Measurements from ENCODE around the gene ZNF776. TPM values are rescaled to one million over a fixed set of nuclear protein-coding genes. Genes with fewer than 3 reads are reported as not detected.

Gene ZNF776
- total RNA-seq, 4 donors from 2014 or later: 12.1 to 14.9 (median 13.3) TPM

- Histone ChIP-seq H3K36me3 (peaks cover 0 to 75% of the 10 kb centered on the region in 2 donors), H3K4me1 (peaks cover 0 to 39% (median 3%) of the 10 kb centered on the region in 3 donors), H3K27ac (no peak overlapping the region), H3K27me3 (no peaks in the 10 kb centered on the region), H3K9me3 (peaks cover 0 to 78% (median 2%) of the 10 kb centered on the region in 3 donors), H3K4me3 (no peak overlapping the region)
- no peak for ATAC-seq
- TF ChIP-seq EP300 (IDR thresholded peaks at IDR 0.05) (no peak), POLR2AphosphoS5 (IDR thresholded peaks at IDR 0.05) (no peak), CTCF (IDR thresholded peaks at IDR 0.05) (no peak), POLR2A (IDR thresholded peaks at IDR 0.05) (no peak)
- WGBS, 2 donors (ENCODE audit: low coverage in 1 of 2): 100% methylated on average over 3 of the region's 3 CpGs; no CpG with 5 or more reads in 1 of the 2 donors
Measured at GRCh38 chr19:57773488-57773887, 26.9 kb downstream of the ZNF776 start.

GRCh38 chr19:57776764-57777296 is 30.2 kb downstream of the ZNF776 start:
- Histone ChIP-seq H3K4me3 (no peak overlapping the region), H3K27me3 (no peaks in the 10 kb centered on the region), H3K27ac (no peak overlapping the region), H3K9me3 (peaks cover 0 to 98% (median 4%) of the 10 kb centered on the region in 3 donors), H3K36me3 (peaks cover 0 to 97% of the 10 kb centered on the region in 2 donors), H3K4me1 (peaks cover 0 to 12% (median 0%) of the 10 kb centered on the region in 3 donors)
- no peak for ATAC-seq
- WGBS, 2 donors (ENCODE audit: low coverage in 1 of 2): 65 to 87% methylated on average over 4 of the region's 6 CpGs
- TF ChIP-seq CTCF (IDR thresholded peaks at IDR 0.05) (no peak), POLR2A (IDR thresholded peaks at IDR 0.05) (no peak), EP300 (IDR thresholded peaks at IDR 0.05) (no peak), POLR2AphosphoS5 (IDR thresholded peaks at IDR 0.05) (no peak)

- H3K36me3 ChIP-seq: peaks cover 0 to 96% of the 10 kb centered on the region in 2 donors
- 81 to 96% methylated on average over 4 of the region's 4 CpGs for WGBS, 2 donors (ENCODE audit: low coverage in 1 of 2)
- H3K9me3 ChIP-seq: peaks cover 0 to 98% (median 4%) of the 10 kb centered on the region in 3 donors
Measured at GRCh38 chr19:57778336-57778735, 31.7 kb downstream of the ZNF776 start.

GRCh38 chr19:57779220-57779845 is 32.7 kb downstream of the ZNF776 start:
- no peak for ATAC-seq

More at GRCh38 chr19:57778336-57778735, 31.7 kb downstream of the ZNF776 start:
- Histone ChIP-seq H3K4me1 (no peaks in the 10 kb centered on the region), H3K4me3 (no peak overlapping the region), H3K27ac (no peak overlapping the region), H3K27me3 (no peaks in the 10 kb centered on the region)
- no peak for TF ChIP-seq POLR2AphosphoS5 (IDR thresholded peaks at IDR 0.05)
- no peak for TF ChIP-seq CTCF (IDR thresholded peaks at IDR 0.05)
- TF ChIP-seq EP300 (IDR thresholded peaks at IDR 0.05): no peak
- no peak for TF ChIP-seq POLR2A (IDR thresholded peaks at IDR 0.05)
- no peak for ATAC-seq

GRCh38 chr19:57786286-57786685 is 39.7 kb downstream of the ZNF776 start:
- peaks cover 0 to 90% (median 4%) of the 10 kb centered on the region in 3 donors for H3K9me3 ChIP-seq
- no peaks in the 10 kb centered on the region for H3K27me3 ChIP-seq
- peaks cover 0 to 80% of the 10 kb centered on the region in 2 donors for H3K36me3 ChIP-seq
- H3K4me3 ChIP-seq: no peak overlapping the region
- H3K27ac ChIP-seq: no peak overlapping the region
- H3K4me1 ChIP-seq: no peaks in the 10 kb centered on the region
- WGBS, 2 donors (ENCODE audit: low coverage in 1 of 2): 92% methylated on average over 2 of the region's 38 CpGs; no CpG with 5 or more reads in 1 of the 2 donors
- no peak for ATAC-seq
- TF ChIP-seq POLR2AphosphoS5 (IDR thresholded peaks at IDR 0.05) (no peak), POLR2A (IDR thresholded peaks at IDR 0.05) (no peak), CTCF (IDR thresholded peaks at IDR 0.05) (no peak), EP300 (IDR thresholded peaks at IDR 0.05) (no peak)

More at GRCh38 chr19:57779220-57779845, 32.7 kb downstream of the ZNF776 start:
- no peak overlapping the region for H3K27ac ChIP-seq
- peaks cover 0 to 91% of the 10 kb centered on the region in 2 donors for H3K36me3 ChIP-seq
- TF ChIP-seq POLR2AphosphoS5 (IDR thresholded peaks at IDR 0.05): no peak
- TF ChIP-seq EP300 (IDR thresholded peaks at IDR 0.05): no peak
- no peaks in the 10 kb centered on the region for H3K27me3 ChIP-seq
- WGBS, 2 donors (ENCODE audit: low coverage in 1 of 2): 97% methylated on average over 9 to 10 of the region's 10 CpGs
- peaks cover 0 to 98% (median 1%) of the 10 kb centered on the region in 3 donors for H3K9me3 ChIP-seq
- H3K4me3 ChIP-seq: no peak overlapping the region
- H3K4me1 ChIP-seq: no peaks in the 10 kb centered on the region
